SU-DHL-6 (cell line): Measurements from ENCODE around the gene CD36.

ENCODE experiments used
- EZH2phosphoT487 ChIP-seq: fragments of 200-600 bp; sonication (generic), shearing (Covaris generic); conservative IDR thresholded peaks from 2 replicates; pipeline ENCODE4 v1.6.1; 2018; ENCODE audit warnings: mild to moderate bottlenecking, antibody characterized with exemption, low read length, moderate library complexity, mixed read lengths
- TF ChIP-seq, protein P1 (sequence below): fragments of 200-600 bp; sonication (generic); IDR thresholded peaks from one replicate; pipeline ENCODE4 v1.5.1; 2017; ENCODE audit warnings: antibody characterized with exemption, mild to moderate bottlenecking, low read length, moderate library complexity; ENCODE audit not compliant: insufficient read depth, poor library complexity, severe bottlenecking

- TF ChIP-seq, protein P1, sequence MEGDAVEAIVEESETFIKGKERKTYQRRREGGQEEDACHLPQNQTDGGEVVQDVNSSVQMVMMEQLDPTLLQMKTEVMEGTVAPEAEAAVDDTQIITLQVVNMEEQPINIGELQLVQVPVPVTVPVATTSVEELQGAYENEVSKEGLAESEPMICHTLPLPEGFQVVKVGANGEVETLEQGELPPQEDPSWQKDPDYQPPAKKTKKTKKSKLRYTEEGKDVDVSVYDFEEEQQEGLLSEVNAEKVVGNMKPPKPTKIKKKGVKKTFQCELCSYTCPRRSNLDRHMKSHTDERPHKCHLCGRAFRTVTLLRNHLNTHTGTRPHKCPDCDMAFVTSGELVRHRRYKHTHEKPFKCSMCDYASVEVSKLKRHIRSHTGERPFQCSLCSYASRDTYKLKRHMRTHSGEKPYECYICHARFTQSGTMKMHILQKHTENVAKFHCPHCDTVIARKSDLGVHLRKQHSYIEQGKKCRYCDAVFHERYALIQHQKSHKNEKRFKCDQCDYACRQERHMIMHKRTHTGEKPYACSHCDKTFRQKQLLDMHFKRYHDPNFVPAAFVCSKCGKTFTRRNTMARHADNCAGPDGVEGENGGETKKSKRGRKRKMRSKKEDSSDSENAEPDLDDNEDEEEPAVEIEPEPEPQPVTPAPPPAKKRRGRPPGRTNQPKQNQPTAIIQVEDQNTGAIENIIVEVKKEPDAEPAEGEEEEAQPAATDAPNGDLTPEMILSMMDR = no peak
- no peak for TF ChIP-seq EZH2phosphoT487
Measured at GRCh38 chr7:80600046-80600445, 38.4 kb upstream of the CD36 start.
